HG03521 (cell line): ENCODE measurements around the gene GBP1.
"Not testable (repeated sequence)": the region's sequence is repeated elsewhere in the genome, so short reads cannot be mapped to it uniquely, and the experiment has no call there.

Experiments used
- ATAC-seq: cut with Tn5 transposase; IDR thresholded peaks from one replicate; pipeline ENCODE4 v1.9.1; 2021; ENCODE audit warnings: mild to moderate bottlenecking, moderate library complexity; ENCODE audit not compliant: unreplicated experiment

Gene GBP1

GRCh38 chr1:89022167-89022959 lies 42.6 kb downstream of the GBP1 start, which contains the start of gene GBP3:
Gene GBP3, minus strand, starts transcription at chr1:89022866. Its CDS starts 2,145 bp downstream, at chr1:89020721.
- peak; percentile 63 for ATAC-seq

GRCh38 chr1:89018318-89018717 lies 46.7 kb downstream of the GBP1 start:
- ATAC-seq, result not testable (repeated sequence)

DNA sequence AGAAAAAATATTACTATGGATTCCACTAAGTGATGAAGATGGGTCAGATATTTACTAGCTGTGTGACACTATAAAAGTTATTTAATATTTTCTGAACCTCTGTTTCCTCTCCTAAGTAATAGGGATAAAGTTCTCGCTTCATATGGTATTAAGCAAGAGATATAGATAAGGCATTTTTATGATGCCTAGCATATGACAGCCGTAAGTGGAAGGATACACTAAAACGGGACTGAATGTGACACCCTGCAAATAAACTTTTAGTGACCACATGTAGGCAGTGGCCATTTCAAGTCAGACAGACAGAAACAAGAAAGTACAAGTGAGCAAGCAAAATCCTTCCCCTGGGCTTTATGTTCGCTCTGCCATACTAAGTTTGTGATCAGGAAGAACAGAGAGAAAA lies 56.5 kb downstream of the GBP1 start:
- ATAC-seq, result no peak

DNA sequence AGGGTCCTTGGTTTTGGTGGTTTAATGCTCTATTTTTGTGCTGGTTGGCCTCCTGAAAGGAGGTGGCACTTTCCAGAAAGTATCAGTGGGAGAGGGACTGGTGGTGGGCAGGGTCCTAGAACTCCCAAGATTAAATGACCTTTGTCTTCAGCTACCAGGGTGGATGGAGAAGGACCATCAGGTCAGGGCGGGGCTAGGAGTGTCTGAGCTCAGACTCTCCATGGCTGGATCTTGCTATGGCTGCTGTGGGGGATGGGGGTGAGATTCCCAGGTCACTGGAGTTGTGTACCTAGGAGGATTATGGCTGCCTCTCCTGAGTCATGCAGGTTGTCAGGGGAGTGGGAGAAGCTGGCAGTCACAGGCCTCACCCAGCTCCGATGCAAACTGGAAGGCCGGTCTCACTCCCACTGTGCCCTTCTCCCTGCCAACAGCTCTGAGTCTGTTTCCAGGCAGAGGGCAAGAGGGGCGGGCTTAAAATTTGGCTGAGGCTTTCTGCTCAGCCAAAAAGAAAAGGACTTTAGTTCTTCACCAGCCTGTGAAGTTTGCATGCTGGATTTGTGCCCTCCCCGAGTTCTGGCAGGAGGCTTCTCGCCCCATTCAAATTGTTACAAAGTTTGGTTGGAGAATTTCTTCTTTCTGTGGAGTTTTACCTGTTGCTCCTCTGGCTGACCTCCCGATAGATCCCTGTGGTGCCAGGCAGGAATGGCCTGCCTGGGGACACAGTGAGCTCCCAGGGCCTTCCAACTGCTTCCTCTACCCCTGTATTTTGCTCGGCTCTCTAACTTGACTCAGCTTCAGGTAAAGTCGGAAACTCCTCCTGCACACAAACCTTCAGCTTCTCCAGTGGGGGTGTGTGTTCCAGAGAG lies 59.5 kb downstream of the GBP1 start:
- ATAC-seq, result no peak
